HL-60 (cell line): ENCODE results near the gene CES2.

Experiments used
- CTCF ChIP-seq: IDR thresholded peaks from one replicate; pipeline ENCODE4 v1.5.1; 2011; ENCODE audit warnings: low read length, control low read depth, inconsistent platforms; ENCODE audit not compliant: insufficient read depth
- POLR2AphosphoS5 ChIP-seq: IDR thresholded peaks from 2 replicates; pipeline ENCODE4 v1.6.1; 2012; ENCODE audit warnings: low read depth
- REST ChIP-seq: IDR thresholded peaks from 2 replicates; pipeline ENCODE4 v1.6.1; 2012; ENCODE audit warnings: low read depth; ENCODE audit not compliant: insufficient replicate concordance
- SPI1 ChIP-seq: IDR thresholded peaks from 2 replicates; pipeline ENCODE4 v1.6.1; 2012; ENCODE audit warnings: low read depth, mild to moderate bottlenecking, borderline replicate concordance

- TF ChIP-seq CTCF (no peak), POLR2AphosphoS5 (no peak), SPI1 (no peak), REST (no peak)
Measured at GRCh38 chr16:66958857-66959703, 23.8 kb downstream of the CES2 start.
